HG03469 (cell line): ENCODE data around the gene RNF220.
A peak's percentile ranks its signal among the peaks of the same experiment; 100 is the strongest.

Experiments used
- ATAC-seq: cut with Tn5 transposase; IDR thresholded peaks from one replicate; pipeline ENCODE4 v1.9.1; 2021; ENCODE audit warnings: mild to moderate bottlenecking, moderate library complexity, moderate number of reproducible peaks; ENCODE audit not compliant: unreplicated experiment

The RNF220 gene

GRCh38 chr1:44672961-44673674 lies 268.1 kb downstream of the RNF220 start:
- ATAC-seq, result no peak

GRCh38 chr1:44673675-44674112 lies 268.6 kb downstream of the RNF220 start:
- peak; percentile 3 for ATAC-seq

DNA sequence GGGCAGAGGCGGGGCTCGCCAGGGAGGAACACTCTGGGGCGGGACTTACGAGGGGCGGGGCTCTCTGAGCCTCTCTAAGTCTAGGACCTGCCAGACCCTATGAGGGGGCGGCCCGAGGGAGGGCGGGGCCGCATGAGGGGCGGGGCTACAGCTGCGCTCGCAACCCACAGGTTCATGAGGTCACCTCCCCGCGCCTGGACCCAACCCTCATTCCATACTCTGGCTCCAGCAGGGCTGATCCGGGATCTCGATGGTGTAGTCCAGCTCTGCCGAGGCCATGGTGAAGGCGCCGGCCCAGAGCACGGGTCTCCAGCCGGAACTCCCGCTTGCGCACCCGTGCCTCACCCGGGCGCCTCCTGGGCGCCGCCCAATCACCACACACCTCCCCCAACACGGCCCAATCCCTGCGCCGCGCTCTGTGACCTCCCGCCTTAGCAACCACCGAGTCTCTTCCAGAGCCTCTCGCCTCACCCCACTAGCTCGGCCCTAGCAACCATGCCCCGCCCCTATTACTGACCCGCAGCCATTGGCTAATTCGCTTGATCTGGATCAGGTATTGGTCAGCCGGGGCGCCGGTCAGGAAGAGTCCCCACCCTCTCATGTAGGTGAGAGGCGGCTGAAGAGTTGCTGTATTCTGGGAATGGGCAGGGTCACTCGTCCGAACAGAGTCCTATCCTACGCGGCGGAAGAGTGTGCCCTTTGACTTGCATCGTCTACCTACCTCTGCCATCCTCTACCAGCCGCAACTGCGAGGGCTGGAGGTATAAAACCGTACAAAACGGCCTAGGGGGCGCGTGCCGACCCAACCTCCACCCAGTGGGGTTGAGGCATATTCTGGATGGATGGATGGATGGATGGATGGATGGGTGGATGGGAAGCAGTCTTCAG lies 269.3 kb downstream of the RNF220 start, which contains the start of the genes ARMH1 and TMEM53:
ARMH1 (plus strand) TSS at position 602 of the 888 bp plus-strand sequence. CDS start 14,984 bp downstream, outside the sequence.
TMEM53 (minus strand) TSS at position 369 of the 888 bp plus-strand sequence; CDS start at position 279, 90 bp downstream.
- ATAC-seq, result peak; percentile 77

- ATAC-seq, result no peak
Measured at GRCh38 chr1:44675186-44675585, 270.1 kb downstream of the RNF220 start.

DNA sequence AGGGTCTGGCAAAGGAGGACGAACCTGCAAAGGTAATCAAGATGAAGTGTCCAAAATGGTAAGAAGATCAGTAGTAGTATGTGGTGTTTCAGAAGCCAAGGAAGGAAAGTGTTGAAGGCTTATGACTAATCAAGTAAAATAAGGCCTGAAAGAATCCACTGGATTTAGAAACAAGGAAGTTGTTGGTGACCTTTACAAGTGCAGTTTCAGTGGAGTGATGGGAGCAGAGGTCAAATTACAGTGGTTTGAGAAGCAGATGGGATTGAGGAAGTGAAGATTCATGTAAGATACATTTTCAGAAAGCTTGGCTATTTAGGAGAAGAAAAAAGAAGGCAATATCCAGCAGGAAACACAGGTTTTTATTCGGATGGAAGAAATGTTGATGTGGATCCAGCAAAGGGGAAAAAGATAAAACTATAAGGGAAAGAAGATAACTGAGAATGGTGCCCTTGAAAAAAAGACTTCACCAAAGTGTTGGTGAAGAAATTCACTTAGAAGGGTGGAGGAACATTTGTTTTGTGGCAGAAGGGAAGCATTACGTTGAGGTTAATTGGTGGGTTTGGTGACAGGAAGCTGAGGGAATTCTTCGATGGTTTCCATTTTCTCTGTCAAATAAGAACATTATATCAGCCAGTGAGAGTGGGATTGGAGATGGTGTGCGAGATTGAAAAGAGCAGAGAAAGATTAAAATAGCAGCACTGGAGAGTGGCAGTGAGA lies 271.6 kb downstream of the RNF220 start:
- ATAC-seq, result no peak

DNA sequence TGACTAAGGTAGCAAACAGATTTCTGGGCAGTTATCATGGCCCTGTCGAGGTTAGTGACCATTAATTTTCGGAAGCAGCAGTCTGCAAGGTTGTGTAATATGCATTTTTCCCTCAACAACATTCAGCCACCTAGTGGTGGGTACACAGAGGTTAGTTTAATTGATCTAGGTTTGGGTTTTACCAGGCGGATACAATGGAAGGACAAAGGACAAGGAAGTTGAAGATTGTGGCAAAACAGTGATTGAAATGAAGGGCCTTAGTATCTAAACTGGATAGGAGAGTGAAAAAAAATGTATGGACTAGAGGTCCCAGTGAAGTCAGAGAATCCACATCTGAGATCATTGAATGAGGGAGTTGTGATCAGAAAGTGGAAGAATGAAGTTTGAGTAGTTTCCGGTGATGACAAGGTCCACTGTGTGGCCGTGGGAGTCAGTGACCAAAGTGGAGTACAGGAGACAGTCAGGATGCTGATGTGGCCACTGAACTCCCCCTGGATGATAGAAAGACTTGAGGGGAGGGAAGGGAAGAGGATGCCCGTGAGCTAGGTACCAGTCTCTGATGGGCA lies 272.2 kb downstream of the RNF220 start:
- no peak for ATAC-seq

GRCh38 chr1:44678120-44678519 lies 273.1 kb downstream of the RNF220 start:
- no peak for ATAC-seq

GRCh38 chr1:44678626-44679025 lies 273.6 kb downstream of the RNF220 start:
- no peak for ATAC-seq

DNA sequence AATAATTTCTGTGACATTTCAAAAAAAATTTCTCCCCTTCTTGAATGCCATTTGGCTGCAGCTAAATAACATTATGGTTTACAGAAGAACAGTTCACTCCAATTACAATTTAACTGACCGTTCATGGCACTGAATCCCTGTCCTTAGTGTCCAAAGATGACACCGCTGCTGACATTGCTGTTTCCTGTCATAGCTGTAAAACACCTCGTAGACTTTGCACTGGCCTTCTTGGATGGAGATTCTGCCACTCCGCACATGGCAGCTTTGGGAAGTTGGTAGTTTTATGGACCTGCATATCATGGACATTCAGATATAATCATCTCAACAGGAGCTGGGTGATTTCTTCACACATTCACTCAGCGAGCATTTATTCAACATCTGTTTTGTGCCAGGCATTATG lies 274.4 kb downstream of the RNF220 start:
- ATAC-seq, result no peak

DNA sequence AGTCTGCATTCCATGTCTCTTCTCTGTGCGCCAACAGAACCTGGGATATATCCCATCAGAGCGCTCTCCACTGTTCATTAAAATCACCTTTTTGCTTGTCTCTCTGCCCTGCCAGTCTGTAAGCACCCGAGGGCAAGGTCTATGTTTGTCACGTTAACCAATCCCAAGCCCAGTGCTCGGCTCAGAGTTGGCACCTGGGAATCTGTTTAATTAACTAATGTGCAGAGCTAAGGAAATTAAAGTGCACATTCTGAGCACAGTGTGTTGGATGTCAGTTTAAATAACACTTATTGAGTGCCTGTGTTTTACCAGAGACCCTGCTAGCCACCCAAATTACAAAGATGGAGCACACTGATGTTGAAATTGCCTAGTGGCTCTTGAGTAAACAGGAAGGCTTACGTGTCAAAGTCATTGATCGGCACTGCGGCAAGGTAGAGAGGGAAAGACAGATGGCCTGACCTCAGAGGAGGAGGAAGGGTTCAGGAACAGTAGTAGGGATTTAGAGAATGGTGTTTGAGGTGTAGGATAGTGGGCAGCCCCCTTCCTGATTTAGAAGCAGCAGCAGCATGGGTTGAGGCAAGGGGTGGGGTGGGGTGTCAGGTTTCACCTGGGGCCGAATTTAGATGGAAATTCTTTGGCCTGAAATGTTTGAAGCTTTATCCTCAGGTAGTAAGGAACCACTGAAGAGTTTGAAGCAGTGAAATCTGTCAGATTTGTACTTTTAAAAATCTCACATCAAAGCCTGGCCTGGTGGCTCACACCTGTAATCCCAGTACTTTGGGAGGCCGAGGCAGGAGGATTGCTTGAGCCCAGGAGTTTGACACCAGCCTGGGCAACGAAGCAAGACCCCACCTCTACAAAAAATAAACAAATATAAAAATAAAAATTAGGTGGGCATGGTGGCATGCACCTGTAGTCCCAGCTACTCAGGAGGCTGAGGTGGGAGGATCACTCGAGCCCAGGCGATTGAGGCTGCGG lies 277.1 kb downstream of the RNF220 start:
- ATAC-seq, result no peak

DNA sequence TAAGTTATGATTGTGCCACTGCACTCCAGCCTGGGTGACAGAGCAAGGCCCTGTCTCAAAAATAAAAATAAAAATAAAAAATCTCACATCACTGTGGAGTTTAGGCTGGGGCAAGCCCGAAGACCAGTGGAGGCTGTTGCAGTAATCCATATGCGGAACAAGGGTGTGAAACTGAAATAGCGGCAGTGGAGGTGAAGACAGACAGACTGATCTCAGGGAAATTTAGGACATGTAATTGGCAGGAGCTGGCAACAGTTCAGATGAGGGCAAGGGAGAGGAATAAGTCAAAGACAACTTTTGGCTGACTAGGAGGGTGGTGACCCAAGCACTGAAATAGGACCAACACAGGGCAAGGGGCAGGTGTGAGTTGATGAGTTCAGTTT lies 277.8 kb downstream of the RNF220 start:
- ATAC-seq, result no peak

GRCh38 chr1:44684525-44684924 lies 279.5 kb downstream of the RNF220 start:
- no peak for ATAC-seq

DNA sequence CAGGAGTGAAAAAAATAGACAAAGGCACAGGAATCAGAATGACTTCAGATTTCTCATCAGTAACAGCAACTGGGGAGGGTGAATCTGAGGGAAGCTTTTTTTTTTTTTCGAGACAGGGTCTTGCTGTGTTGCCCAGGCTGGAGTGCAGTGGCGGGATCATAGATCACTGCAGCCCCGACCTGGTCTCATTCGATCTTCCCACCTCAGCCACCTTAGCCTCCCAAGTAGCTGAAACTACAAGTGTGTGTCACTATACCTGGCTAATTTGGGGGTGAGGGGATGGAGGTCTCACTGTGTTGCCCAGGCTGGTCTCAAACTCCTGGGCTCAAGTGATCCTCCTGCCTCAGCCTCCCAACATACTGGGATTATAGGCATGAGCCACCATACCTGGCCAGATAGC lies 280.2 kb downstream of the RNF220 start:
- no peak for ATAC-seq

- no peak for ATAC-seq
Measured at GRCh38 chr1:44685881-44686280, 280.8 kb downstream of the RNF220 start.

- no peak for ATAC-seq
Measured at GRCh38 chr1:44688760-44689446, 283.8 kb downstream of the RNF220 start.

DNA sequence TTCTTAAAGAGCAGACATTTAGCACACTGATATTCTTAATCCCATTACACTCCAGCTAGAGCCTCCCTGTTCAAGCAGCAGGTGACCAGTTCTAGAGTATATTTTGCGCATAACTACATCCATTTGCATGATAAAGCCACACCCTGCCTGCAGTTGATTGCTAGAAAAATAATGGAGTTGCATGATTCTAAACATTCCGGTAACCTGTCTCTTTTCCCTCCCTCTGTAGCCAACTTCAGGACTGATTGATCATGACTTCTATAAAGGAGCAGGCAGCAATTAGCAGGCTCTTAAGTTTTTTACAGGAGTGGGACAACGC lies 284.4 kb downstream of the RNF220 start:
- no peak for ATAC-seq

DNA sequence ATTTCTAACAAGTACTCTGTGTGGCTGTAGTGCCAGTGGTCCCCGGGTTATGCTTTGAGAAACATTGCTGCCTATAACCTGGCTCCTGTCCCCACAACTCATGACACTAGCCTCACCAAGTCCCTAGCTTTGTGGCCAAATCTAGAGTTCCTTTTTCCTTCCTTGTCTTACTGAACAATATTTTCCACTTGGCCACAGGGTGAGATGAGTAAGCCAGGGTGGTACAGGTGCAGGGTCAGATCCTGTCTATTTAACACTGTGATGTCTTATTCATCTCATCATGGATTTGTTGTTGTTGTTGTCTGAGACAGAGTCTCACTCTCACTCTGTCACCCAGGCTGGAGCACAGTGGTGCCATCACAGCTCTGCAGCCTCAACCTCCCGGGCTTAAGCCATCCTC lies 288.1 kb downstream of the RNF220 start:
- ATAC-seq, result no peak

DNA sequence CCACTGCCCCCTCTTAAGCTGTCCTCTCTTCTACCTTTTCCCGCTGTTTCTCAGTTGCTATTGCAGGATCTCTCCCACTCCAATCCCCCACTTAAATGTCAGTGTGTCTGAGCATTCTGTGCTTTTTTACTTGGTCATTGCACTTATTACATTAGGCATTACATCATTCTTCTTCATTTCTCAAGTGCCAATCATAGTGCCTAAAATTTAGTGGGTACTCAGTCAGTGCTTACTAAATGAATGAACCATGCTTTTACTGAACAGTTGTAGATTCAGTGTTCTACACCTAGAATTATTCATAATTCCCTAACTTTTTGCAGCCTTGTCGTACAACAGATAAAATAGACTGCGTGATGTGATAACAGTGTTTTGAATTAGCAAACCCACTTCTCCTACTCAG lies 288.8 kb downstream of the RNF220 start:
- no peak for ATAC-seq

- no peak for ATAC-seq
Measured at GRCh38 chr1:44694863-44695478, 289.9 kb downstream of the RNF220 start.
